Hypothalamus (tissue), 51 donors: ENCODE measurements around the gene WNK2.

Experiments
- DNase-seq, 51 donors: peaks; one replicate each; lab custom pipeline; 2025; lab: John Stamatoyannopoulos, UW

Gene WNK2

DNA sequence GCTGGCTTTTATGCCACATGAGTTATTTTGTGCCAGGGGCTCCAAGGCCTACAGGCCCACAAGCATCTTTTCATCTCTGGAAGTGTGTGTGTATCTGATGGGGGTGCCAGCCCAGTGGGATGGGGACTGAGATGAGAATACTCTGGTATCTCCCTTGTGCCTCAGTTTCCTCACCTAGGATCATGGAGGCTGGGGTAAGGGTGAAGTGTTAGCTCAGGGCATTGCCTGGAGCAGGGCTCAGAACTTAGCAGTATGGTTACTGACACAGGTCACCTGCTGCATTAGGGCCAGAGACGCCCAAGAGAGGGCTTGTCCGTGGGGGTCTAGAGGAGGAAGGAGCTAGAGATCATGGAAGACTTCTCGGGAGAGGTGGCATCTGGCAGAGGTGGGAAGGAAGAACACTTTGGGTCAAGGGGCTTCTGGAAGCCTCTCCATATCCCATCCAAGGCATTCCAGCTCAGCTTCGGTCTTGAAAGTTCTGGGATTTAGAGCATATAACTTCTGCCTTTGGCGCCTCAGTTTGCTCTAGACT lies 742 bp upstream of the WNK2 start:
- no peak for DNase-seq

DNA sequence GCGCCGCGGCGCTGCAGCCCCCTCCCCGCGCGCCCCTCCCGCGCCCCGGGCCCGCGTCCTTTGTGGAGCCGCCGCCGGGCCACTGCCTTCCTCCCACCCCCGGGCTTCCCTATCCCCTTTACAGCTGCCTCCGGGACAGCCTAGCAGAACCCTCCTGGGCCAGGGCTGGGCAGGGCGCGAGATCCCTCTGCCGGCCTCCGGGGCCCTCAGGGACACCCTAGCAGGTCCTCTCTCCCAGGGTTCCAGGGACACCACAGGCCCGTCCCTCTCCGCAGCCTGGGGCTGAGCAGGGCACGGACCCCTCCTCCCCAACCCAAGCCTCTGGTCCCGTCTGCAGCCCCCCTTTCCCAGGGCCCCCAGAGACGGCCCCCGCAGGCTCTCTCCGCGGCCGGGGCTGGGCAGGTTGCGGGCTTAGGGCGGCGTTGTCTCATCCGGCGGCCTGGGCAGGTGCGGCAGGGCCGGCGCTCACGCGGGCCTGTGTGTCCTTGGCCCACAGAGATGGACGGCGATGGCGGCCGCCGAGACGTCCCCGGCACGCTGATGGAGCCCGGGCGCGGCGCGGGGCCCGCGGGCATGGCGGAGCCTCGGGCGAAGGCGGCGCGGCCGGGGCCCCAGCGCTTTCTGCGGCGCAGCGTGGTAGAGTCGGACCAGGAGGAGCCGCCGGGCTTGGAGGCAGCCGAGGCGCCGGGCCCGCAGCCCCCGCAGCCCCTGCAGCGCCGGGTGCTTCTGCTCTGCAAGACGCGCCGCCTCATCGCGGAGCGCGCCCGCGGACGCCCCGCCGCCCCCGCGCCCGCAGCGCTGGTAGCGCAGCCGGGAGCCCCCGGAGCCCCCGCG lies 710 bp downstream of the WNK2 start:
- DNase-seq = peak in 2 of 51 donors; percentile 12 to 27

- no peak for DNase-seq
Observed at GRCh38 chr9:93185266-93186214, 1.6 kb downstream of the WNK2 start.

- DNase-seq = no peak
Observed at GRCh38 chr9:93186215-93186945, 2.4 kb downstream of the WNK2 start.

DNA sequence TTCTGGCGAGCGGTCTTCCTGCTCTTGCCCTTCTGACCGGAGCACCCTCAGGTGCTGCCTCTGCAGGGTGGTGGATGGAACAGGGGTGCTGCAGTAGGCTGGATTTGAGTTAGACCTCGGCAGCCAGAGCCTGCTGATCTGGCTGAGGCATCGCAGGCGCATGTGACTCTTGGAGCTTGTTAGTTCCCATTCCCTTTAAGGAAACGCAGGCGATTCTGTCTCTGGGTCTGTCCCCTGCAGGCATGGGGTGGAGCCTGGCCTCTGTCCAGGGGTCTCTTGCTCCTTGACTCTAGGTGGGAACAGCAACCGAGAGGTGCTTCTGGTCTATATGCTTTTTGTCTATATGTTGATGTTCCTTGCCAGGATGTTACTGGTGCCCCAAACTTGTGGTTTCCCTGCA lies 3.1 kb downstream of the WNK2 start:
- DNase-seq = peak in 1 of 51 donors; percentile 13

DNA sequence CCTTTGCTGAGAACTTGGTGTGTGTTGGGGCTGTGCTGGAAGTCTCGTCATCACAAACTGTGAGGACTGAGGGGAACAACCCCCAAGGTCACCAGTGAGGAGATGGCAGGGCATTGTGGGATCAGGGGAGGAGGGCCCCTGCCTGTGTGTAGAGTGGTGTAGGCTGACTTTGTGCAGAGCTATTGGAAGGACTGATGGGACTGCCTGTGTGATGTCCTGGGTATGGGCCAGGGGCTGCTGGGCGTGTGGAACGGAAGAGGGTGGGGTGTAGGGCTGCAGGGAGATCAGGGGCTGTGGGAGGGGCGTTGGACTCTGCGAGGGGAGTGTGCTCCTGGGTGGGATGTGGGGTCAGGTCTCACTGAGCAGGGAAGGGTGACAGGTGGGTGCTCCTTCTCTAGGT lies 3.6 kb downstream of the WNK2 start:
- no peak for DNase-seq

- DNase-seq = no peak
Observed at GRCh38 chr9:93188426-93189368, 4.8 kb downstream of the WNK2 start.

GRCh38 chr9:93189369-93190132 lies 5.6 kb downstream of the WNK2 start:
- DNase-seq = peak in 2 of 51 donors; percentile 17 to 25

- no peak for DNase-seq
Observed at GRCh38 chr9:93190133-93190525, 6.2 kb downstream of the WNK2 start.

- no peak for DNase-seq
Observed at GRCh38 chr9:93190656-93191353, 6.9 kb downstream of the WNK2 start.

GRCh38 chr9:93191354-93191660 lies 7.4 kb downstream of the WNK2 start:
- DNase-seq = no peak

DNA sequence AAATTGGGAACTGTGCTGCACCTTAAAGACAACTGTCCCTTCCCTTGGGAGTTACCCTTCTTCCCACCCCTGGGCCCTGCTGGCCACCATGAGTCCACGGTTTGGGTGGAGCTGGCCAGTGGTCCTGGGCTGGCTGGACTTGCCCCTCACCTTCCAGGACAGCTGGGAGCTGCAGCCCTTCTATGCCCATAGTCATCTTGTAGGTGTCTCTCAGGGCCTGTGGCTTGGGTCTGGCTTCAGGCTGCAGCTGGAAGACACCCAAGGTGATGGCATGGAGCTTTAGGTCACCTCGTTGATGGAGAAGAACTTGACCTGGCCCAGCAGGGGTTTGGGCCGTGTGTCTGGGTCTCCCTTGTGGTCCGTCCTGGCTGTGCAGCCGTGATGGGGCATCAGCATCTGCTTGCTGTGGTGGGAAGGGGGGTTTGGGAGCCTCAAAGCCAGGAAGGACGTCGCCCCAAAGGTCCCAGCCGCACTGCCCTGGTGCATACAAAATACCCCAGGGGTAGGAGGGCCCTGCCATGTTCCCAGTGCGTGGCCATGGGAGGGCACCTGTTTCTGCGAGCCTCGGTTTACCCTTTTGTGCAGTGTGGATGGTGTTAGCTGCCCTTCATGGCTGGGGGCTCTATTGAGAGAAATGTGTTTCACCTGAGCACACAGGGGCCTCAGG lies 8.9 kb downstream of the WNK2 start:
- DNase-seq = no peak

DNA sequence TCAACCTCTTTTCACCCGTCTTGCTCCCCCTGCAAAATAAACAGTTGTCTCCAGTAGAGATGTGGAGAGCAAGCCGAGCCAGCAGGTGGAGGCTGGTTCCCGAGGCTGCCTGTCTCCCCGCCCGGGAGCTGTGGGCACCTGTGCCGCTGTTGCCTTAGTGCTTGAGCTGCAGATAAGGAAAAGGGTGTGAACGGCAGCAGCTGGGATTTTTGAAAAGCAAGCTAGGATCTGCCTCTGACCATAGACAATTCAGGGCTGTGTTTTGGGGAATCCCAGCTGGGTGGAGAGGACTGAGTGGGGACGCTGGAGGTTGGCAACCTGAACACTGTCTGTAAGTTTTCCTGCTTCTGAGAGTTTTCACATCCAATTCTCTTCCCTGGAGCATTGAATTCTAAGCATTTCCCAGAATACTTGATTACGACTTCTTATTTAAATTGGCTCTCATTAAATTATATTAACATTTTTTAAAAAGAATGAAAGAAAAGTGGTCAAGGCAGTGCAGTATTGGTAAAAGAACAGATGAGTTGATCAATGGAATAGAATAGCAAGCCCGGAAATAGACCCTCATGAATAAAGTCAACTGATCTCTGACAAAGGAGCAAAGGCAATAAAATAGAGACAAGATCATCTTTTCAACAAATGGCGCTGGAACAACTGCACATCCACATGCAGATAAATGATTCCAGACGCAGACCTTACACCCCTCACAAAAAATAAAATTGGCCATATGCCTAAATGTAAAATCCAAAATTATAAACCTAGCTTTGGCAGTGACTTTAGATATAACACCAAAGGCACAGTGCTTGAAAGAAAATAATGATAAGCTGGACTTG lies 9.7 kb downstream of the WNK2 start:
- DNase-seq = peak in 5 of 51 donors; percentile 15 to 33 (median 24)

DNA sequence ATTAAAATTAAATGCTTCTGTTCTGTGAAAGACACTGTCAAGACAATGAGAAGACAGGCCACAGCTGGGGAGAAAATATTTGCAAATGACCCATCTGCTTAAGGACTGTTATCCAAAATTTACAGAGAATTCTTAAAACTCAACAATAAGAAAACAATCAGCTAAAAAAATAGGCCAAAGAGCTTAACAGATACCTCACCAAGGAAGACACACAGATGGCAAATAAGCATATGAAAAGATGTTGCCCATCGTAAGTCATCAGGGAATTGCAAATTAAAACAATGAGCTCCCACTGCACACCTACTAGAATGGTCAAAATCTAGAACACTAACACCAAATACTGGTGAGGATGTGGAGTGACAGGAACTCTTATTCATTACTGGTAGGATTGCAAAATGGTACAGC lies 10.3 kb downstream of the WNK2 start:
- DNase-seq = no peak

DNA sequence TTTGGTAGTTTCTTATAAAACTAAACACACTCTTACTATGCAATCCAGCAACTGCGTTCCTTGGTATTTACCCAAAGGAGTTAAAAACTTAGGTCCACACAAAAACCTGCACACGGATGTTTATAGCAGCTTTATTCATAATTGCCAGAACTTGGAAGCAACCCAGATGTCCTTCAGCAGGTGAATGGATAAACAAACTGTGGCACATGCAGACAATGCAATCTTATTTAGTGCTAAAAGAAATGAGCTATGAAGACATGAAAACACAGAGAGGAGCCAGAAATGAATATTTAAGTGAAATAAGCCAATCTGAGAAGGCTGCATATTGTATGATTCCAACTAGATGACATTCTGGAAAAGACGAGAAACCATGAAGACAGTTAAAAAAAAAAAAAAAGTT lies 10.7 kb downstream of the WNK2 start:
- DNase-seq = no peak

GRCh38 chr9:93196096-93197055 lies 12.4 kb downstream of the WNK2 start:
- no peak for DNase-seq
